Activated naive CD4-positive, alpha-beta T cell treated with anti-CD3 and anti-CD28 coated beads, Interleukin-2, amount 10 ng/mL, durations not matched to agents 7 days and 5 days (primary cell): Measurements from ENCODE around the gene SRD5A2.
A peak's percentile ranks its signal among the peaks of the same experiment; 100 is the strongest.
"Not testable (repeated sequence)": the region's sequence is repeated elsewhere in the genome, so short reads cannot be mapped to it uniquely, and the experiment has no call there.

Source experiments
- CTCF ChIA-PET: fragments of 350-600 bp; sonication (Branson Sonifier 250); formaldehyde crosslinking; loops from one replicate; lab custom pipeline; 2021; ENCODE audit warnings: antibody characterized with exemption; lab: Charles Lee
- DNase-seq: peaks from one replicate; pipeline ENCODE4 v3.0.0-alpha.2; 2020
- H3K27ac Mint-ChIP-seq: one replicate; pipeline ENCODE4 v1.8.0; 2021; ENCODE audit warnings: mild to moderate bottlenecking, moderate library complexity, mixed read lengths
- H3K27me3 Mint-ChIP-seq: one replicate; pipeline ENCODE4 v1.8.0; 2021; ENCODE audit warnings: mild to moderate bottlenecking, mixed read lengths
- H3K36me3 Mint-ChIP-seq: one replicate; pipeline ENCODE4 v1.8.0; 2021; ENCODE audit warnings: mixed read lengths
- H3K4me1 Mint-ChIP-seq: one replicate; pipeline ENCODE4 v1.8.0; 2021; ENCODE audit warnings: mixed read lengths
- H3K4me3 Mint-ChIP-seq: one replicate; pipeline ENCODE4 v1.8.0; 2021; ENCODE audit warnings: mild to moderate bottlenecking, moderate library complexity, mixed read lengths
- H3K9me3 Mint-ChIP-seq: one replicate; pipeline ENCODE4 v1.8.0; 2021; ENCODE audit warnings: mixed read lengths

Gene SRD5A2

DNA sequence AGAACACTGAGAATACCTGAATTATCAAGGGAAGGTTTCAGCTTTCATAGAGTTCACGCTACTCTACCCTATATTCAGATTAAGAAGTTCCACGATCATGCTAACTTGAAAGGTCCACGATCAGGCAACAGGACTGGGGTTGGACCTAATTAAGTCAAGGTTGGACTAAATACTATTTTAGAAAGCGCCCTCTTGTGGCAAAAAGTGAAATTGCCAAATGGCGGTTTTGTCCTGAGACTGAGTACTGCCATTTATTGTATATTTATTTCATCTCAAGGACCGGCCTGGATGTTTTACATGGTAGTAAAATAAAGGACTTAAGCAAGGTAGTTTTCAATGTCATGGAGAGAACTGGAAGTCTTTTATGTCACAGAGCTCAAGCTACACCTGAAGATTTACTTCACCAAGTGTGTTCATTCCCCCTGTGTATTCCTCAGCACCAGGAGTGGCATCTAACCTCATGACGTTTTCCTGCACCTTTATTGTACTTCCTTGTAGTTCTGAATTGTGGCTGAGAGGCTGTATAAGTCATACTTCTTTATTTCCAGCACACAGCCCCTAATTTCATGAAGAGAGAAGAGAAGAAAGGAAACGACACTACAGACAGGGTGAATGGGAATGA is 56.8 kb downstream of the SRD5A2 start:
- H3K36me3 Mint-ChIP-seq = no peaks in the 10 kb centered on the region
- peak; percentile 69 for DNase-seq
- no peaks in the 10 kb centered on the region for H3K9me3 Mint-ChIP-seq
- H3K27ac Mint-ChIP-seq = no peak overlapping the region
- no peaks in the 10 kb centered on the region for H3K27me3 Mint-ChIP-seq
- CTCF ChIA-PET = interaction anchor here (0.8 to 3.3 kb wide), 7 partner anchors 7 to 814 kb away, joined by 3 to 20 read pairs (median 3); no protein-coding TSS in a partner anchor
- H3K4me3 Mint-ChIP-seq = no peak overlapping the region
- H3K4me1 Mint-ChIP-seq = no peaks in the 10 kb centered on the region

DNA sequence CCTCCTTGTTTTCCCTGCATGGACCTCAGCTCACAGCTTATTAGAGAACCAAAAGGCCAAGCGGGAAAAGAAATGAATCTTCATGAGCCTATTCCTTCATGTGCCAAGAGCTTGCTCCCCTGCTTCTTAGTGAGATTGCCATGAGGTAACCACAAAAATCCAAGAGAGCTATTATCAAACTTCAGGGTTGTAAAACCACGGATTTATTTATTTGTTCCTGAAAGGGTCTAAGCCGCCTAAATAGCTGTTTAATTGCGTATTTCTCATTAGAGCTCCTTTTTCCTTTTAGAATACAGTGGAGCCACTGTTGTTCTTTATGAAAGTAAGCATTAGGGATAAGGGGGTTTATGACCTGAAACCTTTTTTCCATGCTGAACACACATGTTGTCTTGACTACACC is 58.0 kb downstream of the SRD5A2 start:
- H3K27me3 Mint-ChIP-seq = no peaks in the 10 kb centered on the region
- DNase-seq = no peak
- H3K36me3 Mint-ChIP-seq = no peaks in the 10 kb centered on the region
- no peaks in the 10 kb centered on the region for H3K4me1 Mint-ChIP-seq
- H3K9me3 Mint-ChIP-seq = no peaks in the 10 kb centered on the region
- H3K27ac Mint-ChIP-seq = no peak overlapping the region
- H3K4me3 Mint-ChIP-seq = no peak overlapping the region
- CTCF ChIA-PET = interaction anchor here (0.6 to 3.3 kb wide), 8 partner anchors 21 to 813 kb away, joined by 3 to 20 read pairs (median 4); no protein-coding TSS in a partner anchor

DNA sequence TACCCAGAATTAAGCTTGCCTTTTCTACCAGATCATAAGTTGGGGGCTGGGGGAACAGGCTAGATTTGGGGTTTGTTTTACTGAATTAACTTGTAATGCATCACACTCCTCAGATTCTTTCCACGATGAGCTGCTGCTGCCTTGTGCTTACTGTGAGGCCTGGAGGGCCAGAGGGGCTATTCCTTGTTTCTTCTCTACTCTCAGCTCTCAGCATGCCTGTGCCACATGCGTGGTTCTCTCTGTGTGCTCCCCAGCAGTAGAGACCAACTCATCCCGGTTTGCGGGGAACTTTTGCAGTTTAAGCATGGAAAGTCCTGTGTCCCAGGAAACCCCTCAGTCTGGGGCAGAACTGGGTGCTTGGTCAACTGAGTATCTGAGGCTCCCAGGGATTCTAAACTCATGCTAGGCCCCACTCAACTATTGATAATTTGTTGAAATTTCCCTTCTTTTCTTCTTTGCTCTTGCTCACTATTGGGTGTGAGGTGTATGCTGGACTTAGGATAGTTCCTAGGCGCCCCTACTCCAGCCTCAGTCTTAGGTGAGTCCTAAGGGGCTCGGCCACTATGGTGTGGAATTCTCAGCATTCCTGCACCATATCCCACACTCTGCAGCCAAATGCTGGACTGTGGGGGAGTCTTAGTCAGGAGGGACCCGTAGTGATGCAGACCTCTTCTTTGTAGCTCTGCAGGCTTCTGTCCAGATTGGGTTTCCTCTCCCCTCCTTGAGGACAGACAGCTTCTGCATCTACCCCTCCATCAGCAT is 63.1 kb downstream of the SRD5A2 start:
- H3K27ac Mint-ChIP-seq = no peak overlapping the region
- CTCF ChIA-PET = no interaction called here
- no peak for DNase-seq
- no peak overlapping the region for H3K4me3 Mint-ChIP-seq
- no peaks in the 10 kb centered on the region for H3K9me3 Mint-ChIP-seq
- H3K4me1 Mint-ChIP-seq = no peaks in the 10 kb centered on the region
- no peaks in the 10 kb centered on the region for H3K27me3 Mint-ChIP-seq
- no peaks in the 10 kb centered on the region for H3K36me3 Mint-ChIP-seq

- H3K4me3 Mint-ChIP-seq = no peak overlapping the region
- no peaks in the 10 kb centered on the region for H3K27me3 Mint-ChIP-seq
- H3K27ac Mint-ChIP-seq = no peak overlapping the region
- H3K4me1 Mint-ChIP-seq = no peaks in the 10 kb centered on the region
- no peaks in the 10 kb centered on the region for H3K9me3 Mint-ChIP-seq
- H3K36me3 Mint-ChIP-seq = no peaks in the 10 kb centered on the region
- CTCF ChIA-PET = interaction anchor here (0.7 kb wide), 1 partner anchor 953 kb away, joined by 3 read pairs; no protein-coding TSS in a partner anchor
- DNase-seq = no peak
Measured at GRCh38 chr2:31515586-31515985, 65.2 kb downstream of the SRD5A2 start.

- DNase-seq = no peak
- no peak overlapping the region for H3K4me3 Mint-ChIP-seq
- no peaks in the 10 kb centered on the region for H3K36me3 Mint-ChIP-seq
- H3K27me3 Mint-ChIP-seq = no peaks in the 10 kb centered on the region
- CTCF ChIA-PET = no interaction called here
- H3K4me1 Mint-ChIP-seq = no peaks in the 10 kb centered on the region
- no peak overlapping the region for H3K27ac Mint-ChIP-seq
- no peaks in the 10 kb centered on the region for H3K9me3 Mint-ChIP-seq
Measured at GRCh38 chr2:31513553-31513952, 67.2 kb downstream of the SRD5A2 start.

DNA sequence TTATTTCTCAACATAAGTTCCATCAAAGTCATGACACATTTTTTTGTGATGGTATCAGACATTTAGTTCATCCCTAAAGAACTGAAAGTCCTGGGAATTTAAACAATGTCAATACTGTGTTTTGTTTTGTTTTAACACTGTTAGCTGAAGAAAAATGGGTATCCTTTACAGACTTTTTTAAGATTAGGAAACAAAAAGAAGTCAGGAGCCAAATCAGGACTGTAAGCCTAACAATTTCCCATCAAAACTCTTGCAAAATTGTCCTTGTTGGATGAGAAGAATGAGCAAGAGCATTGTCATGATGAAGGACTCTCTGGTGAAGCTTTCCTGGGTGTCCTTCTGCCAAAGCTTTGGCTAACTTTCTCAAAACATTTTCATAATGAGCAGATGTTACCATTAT is 69.4 kb downstream of the SRD5A2 start:
- Mint-ChIP-seq H3K4me1 (no peaks in the 10 kb centered on the region), H3K4me3 (no peak overlapping the region), H3K36me3 (no peaks in the 10 kb centered on the region), H3K27ac (no peak overlapping the region), H3K27me3 (no peaks in the 10 kb centered on the region), H3K9me3 (no peaks in the 10 kb centered on the region)
- CTCF ChIA-PET = no interaction called here
- DNase-seq = no peak

- no peak overlapping the region for H3K4me3 Mint-ChIP-seq
- no peaks in the 10 kb centered on the region for H3K36me3 Mint-ChIP-seq
- no peaks in the 10 kb centered on the region for H3K9me3 Mint-ChIP-seq
- CTCF ChIA-PET = no interaction called here
- no peaks in the 10 kb centered on the region for H3K4me1 Mint-ChIP-seq
- H3K27ac Mint-ChIP-seq = no peak overlapping the region
- peaks cover 7% of the 10 kb centered on the region for H3K27me3 Mint-ChIP-seq
- DNase-seq = no peak
Measured at GRCh38 chr2:31505111-31505510, 75.6 kb downstream of the SRD5A2 start.

- H3K4me1 Mint-ChIP-seq = no peaks in the 10 kb centered on the region
- H3K27me3 Mint-ChIP-seq = peaks cover 7% of the 10 kb centered on the region
- DNase-seq = no peak
- no peaks in the 10 kb centered on the region for H3K36me3 Mint-ChIP-seq
- no peak overlapping the region for H3K27ac Mint-ChIP-seq
- no peaks in the 10 kb centered on the region for H3K9me3 Mint-ChIP-seq
- no peak overlapping the region for H3K4me3 Mint-ChIP-seq
- CTCF ChIA-PET = no interaction called here
Measured at GRCh38 chr2:31504311-31504710, 76.4 kb downstream of the SRD5A2 start.

GRCh38 chr2:31496451-31496874 is 84.3 kb downstream of the SRD5A2 start:
- H3K9me3 Mint-ChIP-seq, DNase-seq, H3K36me3 Mint-ChIP-seq, CTCF ChIA-PET, H3K27ac Mint-ChIP-seq, H3K4me3 Mint-ChIP-seq, H3K4me1 Mint-ChIP-seq, H3K27me3 Mint-ChIP-seq: not testable (repeated sequence)

- H3K27me3 Mint-ChIP-seq = peaks cover 17% of the 10 kb centered on the region
- H3K27ac Mint-ChIP-seq, CTCF ChIA-PET, H3K9me3 Mint-ChIP-seq, DNase-seq, H3K4me3 Mint-ChIP-seq, H3K4me1 Mint-ChIP-seq, H3K36me3 Mint-ChIP-seq: not testable (repeated sequence)
Measured at GRCh38 chr2:31489339-31489738, 91.4 kb downstream of the SRD5A2 start.

GRCh38 chr2:31483246-31483645 is 97.5 kb downstream of the SRD5A2 start:
- H3K4me3 Mint-ChIP-seq = no peak overlapping the region
- no peaks in the 10 kb centered on the region for H3K36me3 Mint-ChIP-seq
- H3K27ac Mint-ChIP-seq = no peak overlapping the region
- H3K27me3 Mint-ChIP-seq = peaks cover 8% of the 10 kb centered on the region
- no peaks in the 10 kb centered on the region for H3K4me1 Mint-ChIP-seq
- DNase-seq = no peak
- H3K9me3 Mint-ChIP-seq = no peaks in the 10 kb centered on the region
- CTCF ChIA-PET = no interaction called here

DNA sequence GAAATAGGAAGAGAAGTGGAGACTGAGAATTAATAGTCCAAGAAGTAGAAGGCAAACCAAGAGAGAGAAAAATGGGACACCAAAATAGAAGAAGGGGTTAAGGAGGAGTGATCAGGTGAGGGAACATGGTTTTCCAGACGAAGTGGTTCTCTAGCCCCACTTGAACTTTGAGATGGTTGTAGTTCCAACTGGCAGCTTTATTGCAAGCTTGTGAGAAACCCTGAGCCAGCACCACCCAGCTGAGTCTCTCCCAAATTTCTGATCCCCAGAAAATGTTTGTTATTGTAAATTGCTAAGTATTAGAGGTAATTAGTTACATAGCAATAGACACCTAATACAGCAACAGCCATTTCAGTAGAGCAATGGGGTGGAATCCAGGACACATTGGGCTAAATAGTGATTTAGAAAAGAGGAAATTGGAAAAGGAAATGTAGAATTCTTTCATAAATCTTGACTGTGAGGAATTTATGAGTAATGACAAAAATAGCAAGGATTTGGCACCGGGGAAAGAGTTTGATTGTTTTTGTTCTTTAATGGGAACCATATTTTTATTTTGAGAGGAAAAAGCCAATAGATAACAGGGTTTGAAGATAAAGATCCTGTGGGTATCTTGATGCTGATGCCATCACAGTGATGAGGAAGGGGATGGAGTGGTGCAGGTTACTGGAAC is 104.1 kb downstream of the SRD5A2 start:
- CTCF ChIA-PET = no interaction called here
- Mint-ChIP-seq H3K4me1 (no peaks in the 10 kb centered on the region), H3K27me3 (no peaks in the 10 kb centered on the region), H3K4me3 (no peak overlapping the region), H3K27ac (no peak overlapping the region), H3K36me3 (no peaks in the 10 kb centered on the region), H3K9me3 (no peaks in the 10 kb centered on the region)
- no peak for DNase-seq

GRCh38 chr2:31475692-31476091 is 105.0 kb downstream of the SRD5A2 start:
- Mint-ChIP-seq H3K36me3 (no peaks in the 10 kb centered on the region), H3K27ac (no peak overlapping the region), H3K4me1 (no peaks in the 10 kb centered on the region), H3K9me3 (no peaks in the 10 kb centered on the region), H3K27me3 (no peaks in the 10 kb centered on the region), H3K4me3 (no peak overlapping the region)
- no peak for DNase-seq
- CTCF ChIA-PET = no interaction called here

DNA sequence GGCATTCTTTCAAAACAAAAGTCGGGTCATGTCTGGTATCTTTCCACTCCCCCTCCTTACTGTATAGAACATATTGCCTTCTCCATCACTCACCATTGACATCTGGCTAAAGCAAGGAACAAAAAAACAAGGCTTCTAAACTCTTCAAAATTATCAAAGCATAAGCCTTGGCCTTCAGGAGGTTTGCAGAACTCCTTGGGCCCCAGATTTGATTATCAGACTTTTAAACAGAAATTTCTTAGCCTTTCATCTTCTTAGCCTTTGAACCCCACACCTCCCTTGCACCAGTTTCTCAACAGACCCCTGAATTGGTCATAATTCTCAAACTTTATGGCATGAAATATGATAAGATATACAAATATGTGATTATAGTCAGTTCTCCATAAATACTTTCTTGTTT is 106.4 kb downstream of the SRD5A2 start:
- CTCF ChIA-PET = no interaction called here
- H3K4me3 Mint-ChIP-seq = no peak overlapping the region
- H3K27me3 Mint-ChIP-seq = no peaks in the 10 kb centered on the region
- no peaks in the 10 kb centered on the region for H3K9me3 Mint-ChIP-seq
- DNase-seq = no peak
- no peaks in the 10 kb centered on the region for H3K36me3 Mint-ChIP-seq
- no peak overlapping the region for H3K27ac Mint-ChIP-seq
- no peaks in the 10 kb centered on the region for H3K4me1 Mint-ChIP-seq
